GM12875 (cell line): Measurements from ENCODE around the gene AGO3.
A peak's percentile ranks its signal among the peaks of the same experiment; 100 is the strongest.
"Not testable (repeated sequence)": the region's sequence is repeated elsewhere in the genome, so short reads cannot be mapped to it uniquely, and the experiment has no call there.

Source experiments
- H3K4me3 ChIP-seq: one replicate; pipeline ENCODE4 v1.5.1; 2011; ENCODE audit warnings: low read depth, low read length, control low read depth
- TF ChIP-seq, protein P1 (sequence below): IDR thresholded peaks from 2 replicates; pipeline ENCODE4 v1.5.1; 2011; ENCODE audit warnings: low read depth, mild to moderate bottlenecking, control low read depth, inconsistent platforms, low read length, moderate library complexity, borderline replicate concordance; ENCODE audit not compliant: insufficient read depth

Gene AGO3

DNA sequence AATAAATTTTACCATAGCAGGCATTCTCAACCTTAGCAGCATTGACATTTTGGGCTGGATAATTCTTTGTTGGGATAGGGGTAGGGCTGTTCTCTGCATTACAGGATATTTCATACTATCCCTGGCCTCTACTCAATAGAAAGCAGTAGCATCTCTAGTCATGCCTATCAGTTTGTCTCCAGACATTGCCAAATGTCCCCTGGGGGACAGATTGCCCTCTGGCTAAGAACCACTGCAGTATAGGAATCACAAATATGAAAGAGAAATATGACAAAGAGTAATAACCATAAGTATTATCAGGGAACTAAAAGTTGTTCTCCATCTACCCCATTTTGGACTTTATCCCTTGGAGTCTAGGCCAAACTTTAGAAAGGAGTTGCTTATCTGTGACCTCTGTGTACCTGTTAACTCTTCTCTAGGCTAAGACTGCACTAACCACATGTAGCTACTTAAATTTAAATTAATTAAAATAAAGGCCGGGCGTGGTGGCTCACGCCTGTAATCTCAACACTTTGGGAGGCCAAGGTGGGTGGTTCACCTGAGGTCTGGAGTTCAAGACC, 76.1 kb downstream of the AGO3 start:
- TF ChIP-seq, protein P1, sequence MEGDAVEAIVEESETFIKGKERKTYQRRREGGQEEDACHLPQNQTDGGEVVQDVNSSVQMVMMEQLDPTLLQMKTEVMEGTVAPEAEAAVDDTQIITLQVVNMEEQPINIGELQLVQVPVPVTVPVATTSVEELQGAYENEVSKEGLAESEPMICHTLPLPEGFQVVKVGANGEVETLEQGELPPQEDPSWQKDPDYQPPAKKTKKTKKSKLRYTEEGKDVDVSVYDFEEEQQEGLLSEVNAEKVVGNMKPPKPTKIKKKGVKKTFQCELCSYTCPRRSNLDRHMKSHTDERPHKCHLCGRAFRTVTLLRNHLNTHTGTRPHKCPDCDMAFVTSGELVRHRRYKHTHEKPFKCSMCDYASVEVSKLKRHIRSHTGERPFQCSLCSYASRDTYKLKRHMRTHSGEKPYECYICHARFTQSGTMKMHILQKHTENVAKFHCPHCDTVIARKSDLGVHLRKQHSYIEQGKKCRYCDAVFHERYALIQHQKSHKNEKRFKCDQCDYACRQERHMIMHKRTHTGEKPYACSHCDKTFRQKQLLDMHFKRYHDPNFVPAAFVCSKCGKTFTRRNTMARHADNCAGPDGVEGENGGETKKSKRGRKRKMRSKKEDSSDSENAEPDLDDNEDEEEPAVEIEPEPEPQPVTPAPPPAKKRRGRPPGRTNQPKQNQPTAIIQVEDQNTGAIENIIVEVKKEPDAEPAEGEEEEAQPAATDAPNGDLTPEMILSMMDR, result no peak

DNA sequence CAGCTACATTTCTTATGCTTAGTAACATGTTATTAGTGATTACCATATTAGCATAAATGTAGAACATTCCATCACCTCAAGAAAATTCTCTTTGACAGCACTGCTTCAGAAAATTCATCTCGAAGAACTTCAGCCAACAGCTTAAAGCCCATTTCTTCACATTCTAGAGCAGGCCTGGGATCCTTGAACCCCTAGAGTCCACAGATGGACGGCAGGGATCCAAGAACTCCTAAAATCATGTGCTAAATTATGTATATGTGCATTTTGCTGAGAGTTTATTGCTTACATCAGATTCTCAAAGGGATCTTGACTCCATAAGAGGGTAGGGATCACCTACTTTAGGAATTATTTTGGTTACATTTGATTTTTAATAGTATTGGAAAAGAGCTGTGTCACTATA, 76.8 kb downstream of the AGO3 start:
- no peak overlapping the region for H3K4me3 ChIP-seq
- TF ChIP-seq, protein P1, result no peak

More for the DNA sequence above, 76.1 kb downstream of the AGO3 start:
- no peak overlapping the region for H3K4me3 ChIP-seq

DNA sequence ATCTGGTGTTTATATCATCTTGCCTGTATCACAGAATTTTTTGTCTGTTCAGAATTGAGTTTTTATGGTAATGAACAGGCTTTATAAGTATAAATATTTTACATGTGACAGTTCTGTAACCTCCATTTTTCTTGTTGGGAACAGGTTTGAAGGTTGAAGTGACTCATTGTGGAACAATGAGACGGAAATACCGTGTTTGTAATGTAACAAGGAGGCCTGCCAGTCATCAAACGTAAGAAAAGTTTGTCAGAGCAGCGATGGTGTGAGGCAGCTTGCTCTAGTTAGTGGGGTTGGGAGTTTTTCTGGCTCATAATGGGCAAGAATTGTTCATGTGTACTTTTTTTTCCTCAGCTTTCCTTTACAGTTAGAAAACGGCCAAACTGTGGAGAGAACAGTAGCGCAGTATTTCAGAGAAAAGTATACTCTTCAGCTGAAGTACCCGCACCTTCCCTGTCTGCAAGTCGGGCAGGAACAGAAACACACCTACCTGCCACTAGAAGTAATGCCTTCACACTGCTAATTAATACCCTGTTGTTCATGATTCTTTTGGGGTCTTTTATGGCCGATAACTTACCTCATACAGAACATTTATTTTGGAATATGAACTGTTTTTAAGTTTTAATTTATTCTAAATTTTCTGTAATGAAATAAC, 77.8 kb downstream of the AGO3 start:
- TF ChIP-seq, protein P1, result no peak
- H3K4me3 ChIP-seq, result no peak overlapping the region

DNA sequence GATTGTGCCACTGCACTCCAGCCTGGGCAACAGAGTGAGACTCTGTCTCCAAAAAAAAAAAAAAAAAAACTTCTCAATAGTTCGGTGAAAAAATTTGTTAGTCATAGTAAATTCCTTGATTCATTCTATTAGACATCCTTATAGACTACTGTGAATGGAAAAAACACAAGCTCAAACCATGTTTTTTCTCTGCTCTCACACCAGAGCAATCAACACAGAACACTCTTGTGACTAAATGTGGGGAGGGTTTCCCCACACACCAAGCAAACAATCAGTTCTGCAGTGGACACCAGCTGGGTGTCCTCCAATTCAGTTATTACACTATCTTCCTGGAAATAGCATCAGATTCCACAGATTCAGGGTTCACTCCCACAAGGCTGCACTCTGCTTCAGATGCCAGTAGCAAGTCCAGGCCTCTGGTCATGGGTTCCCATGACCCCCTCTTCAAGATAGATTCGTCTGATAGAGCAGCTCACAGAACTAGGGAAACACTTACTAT, 83.9 kb downstream of the AGO3 start:
- no peak overlapping the region for H3K4me3 ChIP-seq
- TF ChIP-seq, protein P1, result no peak

DNA sequence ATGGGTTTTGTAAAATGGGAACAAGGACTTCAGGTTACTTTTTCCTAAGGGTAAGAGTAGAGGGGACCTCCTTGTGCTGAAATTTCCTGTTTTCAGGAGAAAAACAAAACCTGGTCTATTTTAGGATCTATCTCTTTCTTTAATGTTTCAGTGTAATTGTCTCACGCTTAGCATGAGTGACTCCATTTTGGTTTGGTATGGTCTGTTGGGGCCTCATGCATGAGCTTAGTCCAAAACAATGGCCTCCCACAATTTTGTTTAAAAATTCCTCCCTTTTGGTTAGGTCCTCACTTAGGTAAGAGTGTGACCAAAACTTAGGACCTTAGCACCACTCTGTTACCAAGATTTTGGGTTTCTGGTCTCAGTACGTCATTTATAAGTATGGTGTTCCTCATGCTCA, 85.8 kb downstream of the AGO3 start:
- TF ChIP-seq, protein P1, result no peak
- H3K4me3 ChIP-seq, result no peak overlapping the region

DNA sequence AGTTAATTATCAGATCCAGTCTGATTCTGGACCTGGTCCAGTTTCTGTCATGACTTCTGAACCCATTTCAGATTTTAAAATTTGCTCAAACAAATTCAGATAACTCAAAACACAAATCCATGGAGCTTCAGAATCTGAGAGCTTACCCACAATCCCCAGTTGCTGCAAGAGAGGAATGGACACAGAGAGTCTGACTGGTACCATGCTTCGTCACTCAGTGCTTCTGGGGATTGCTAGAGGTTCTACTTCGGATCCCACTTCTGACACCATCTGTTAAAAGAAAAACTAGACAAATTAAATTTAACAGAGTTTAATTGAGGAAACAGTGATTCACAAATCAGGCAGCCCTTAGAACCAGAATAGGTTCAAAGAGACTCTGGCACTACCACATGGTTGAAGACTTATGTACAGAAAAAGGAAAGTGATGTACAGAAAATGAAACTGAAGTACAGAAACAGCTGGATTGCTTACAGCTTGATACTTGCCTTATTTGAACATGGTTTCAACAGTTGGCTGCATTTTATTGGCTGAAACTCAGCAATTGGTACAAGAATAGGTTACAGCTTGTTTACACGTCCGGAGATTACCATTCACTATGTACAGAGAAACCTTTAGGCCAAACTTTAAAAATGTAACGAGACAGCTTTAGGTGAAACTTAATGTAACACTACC, 92.3 kb downstream of the AGO3 start:
- TF ChIP-seq, protein P1, result no peak
- peak overlapping the region; percentile 21 for H3K4me3 ChIP-seq

DNA sequence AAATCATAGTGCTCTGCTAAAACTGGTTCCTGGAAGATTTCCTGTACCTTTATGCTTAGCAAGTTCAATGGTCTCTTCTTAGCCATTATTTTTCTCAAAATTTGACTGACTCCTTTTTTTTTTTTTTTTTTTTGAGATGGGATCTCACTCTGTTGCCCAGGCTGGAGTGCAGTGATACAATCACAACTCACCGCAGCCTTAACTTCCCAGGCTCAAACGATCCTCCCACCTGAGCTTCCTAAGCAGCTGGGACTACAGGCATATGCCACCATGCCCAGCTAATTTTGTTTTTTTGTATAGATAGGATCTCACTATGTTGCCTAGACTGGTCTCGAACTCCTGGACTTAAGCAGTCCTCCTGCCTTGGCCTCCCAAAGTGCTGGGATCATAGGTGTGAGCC, 93.1 kb downstream of the AGO3 start:
- H3K4me3 ChIP-seq, result not testable (repeated sequence)
